ENCODE data around the gene STAU1.
"Not testable (repeated sequence)": the region's sequence is repeated elsewhere in the genome, so short reads cannot be mapped to it uniquely, and the experiment has no call there.

The STAU1 gene

GRCh38 chr20:49112596-49113274 lies 75.4 kb downstream of the STAU1 start:
- DNase-seq, result no peak

- DNase-seq, result no peak
These were observed 77.1 kb downstream of the STAU1 start for GRCh38 chr20:49110767-49111694.

GRCh38 chr20:49106328-49106727 lies 81.8 kb downstream of the STAU1 start:
- no peak for DNase-seq

GRCh38 chr20:49104979-49105547 lies 83.1 kb downstream of the STAU1 start:
- DNase-seq, result not testable (repeated sequence)

GRCh38 chr20:49104365-49104648 lies 83.8 kb downstream of the STAU1 start:
- no peak for DNase-seq

- DNase-seq, result no peak
These were observed 84.3 kb downstream of the STAU1 start for GRCh38 chr20:49103647-49104364.

GRCh38 chr20:49103019-49103418 lies 85.1 kb downstream of the STAU1 start:
- DNase-seq, result no peak

- no peak for DNase-seq
These were observed 87.2 kb downstream of the STAU1 start for GRCh38 chr20:49100972-49101371.

- DNase-seq, result not testable (repeated sequence)
These were observed 87.8 kb downstream of the STAU1 start for GRCh38 chr20:49100292-49100691.

GRCh38 chr20:49099011-49099410 lies 89.1 kb downstream of the STAU1 start:
- DNase-seq, result no peak

- no peak for DNase-seq
These were observed 90.0 kb downstream of the STAU1 start for GRCh38 chr20:49098136-49098535.

GRCh38 chr20:49097159-49097558 lies 91.0 kb downstream of the STAU1 start:
- no peak for DNase-seq

- DNase-seq, result no peak
These were observed 91.9 kb downstream of the STAU1 start for GRCh38 chr20:49096203-49096730.

- no peak for DNase-seq
These were observed 96.4 kb downstream of the STAU1 start for GRCh38 chr20:49091762-49092161.

- DNase-seq, result no peak
These were observed 97.0 kb downstream of the STAU1 start for GRCh38 chr20:49091104-49091503.

- DNase-seq, result not testable (repeated sequence)
These were observed 105.8 kb downstream of the STAU1 start for GRCh38 chr20:49082295-49082694.

- DNase-seq, result no peak
These were observed 109.8 kb downstream of the STAU1 start for GRCh38 chr20:49078310-49078709.

- DNase-seq, result no peak
These were observed 113.6 kb downstream of the STAU1 start for GRCh38 chr20:49074521-49074920.
